ENCODE results near the gene KRTAP5-4.

DNA sequence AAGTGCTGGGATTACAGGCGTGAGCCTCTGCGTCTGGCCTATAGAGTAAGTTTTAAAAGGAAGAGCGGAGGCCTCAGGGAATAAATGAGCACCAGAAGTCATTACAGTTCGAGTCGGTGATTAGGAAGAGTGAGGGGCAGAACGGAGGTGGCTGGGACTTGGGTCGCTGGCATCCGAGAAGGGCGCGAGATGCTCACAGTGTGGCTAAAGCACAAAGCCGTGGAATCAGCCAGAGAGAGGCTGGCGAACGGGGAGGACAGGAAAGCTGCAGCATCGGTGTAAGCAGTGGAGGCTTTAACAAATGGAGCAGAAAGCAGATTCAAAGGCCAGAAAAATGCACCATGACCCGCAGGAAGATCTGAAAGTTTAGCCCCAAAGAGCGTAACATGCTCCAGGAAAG, 2.7 kb upstream of the KRTAP5-4 start:
- TF ChIP-seq, protein P1, sequence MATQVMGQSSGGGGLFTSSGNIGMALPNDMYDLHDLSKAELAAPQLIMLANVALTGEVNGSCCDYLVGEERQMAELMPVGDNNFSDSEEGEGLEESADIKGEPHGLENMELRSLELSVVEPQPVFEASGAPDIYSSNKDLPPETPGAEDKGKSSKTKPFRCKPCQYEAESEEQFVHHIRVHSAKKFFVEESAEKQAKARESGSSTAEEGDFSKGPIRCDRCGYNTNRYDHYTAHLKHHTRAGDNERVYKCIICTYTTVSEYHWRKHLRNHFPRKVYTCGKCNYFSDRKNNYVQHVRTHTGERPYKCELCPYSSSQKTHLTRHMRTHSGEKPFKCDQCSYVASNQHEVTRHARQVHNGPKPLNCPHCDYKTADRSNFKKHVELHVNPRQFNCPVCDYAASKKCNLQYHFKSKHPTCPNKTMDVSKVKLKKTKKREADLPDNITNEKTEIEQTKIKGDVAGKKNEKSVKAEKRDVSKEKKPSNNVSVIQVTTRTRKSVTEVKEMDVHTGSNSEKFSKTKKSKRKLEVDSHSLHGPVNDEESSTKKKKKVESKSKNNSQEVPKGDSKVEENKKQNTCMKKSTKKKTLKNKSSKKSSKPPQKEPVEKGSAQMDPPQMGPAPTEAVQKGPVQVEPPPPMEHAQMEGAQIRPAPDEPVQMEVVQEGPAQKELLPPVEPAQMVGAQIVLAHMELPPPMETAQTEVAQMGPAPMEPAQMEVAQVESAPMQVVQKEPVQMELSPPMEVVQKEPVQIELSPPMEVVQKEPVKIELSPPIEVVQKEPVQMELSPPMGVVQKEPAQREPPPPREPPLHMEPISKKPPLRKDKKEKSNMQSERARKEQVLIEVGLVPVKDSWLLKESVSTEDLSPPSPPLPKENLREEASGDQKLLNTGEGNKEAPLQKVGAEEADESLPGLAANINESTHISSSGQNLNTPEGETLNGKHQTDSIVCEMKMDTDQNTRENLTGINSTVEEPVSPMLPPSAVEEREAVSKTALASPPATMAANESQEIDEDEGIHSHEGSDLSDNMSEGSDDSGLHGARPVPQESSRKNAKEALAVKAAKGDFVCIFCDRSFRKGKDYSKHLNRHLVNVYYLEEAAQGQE (IDR thresholded peaks at IDR 0.05; ENCODE audit: insufficient read depth in 1 of 2, low read depth in 2 of 2, low read length in 2 of 2), result no peak
- TF ChIP-seq POLR2AphosphoS5 (IDR thresholded peaks at IDR 0.05; ENCODE audit: low read depth, low read length) (no peak), TAF1 (IDR thresholded peaks at IDR 0.05; ENCODE audit: borderline replicate concordance, insufficient read depth, low read length) (no peak), SIN3A (IDR thresholded peaks at IDR 0.05; ENCODE audit: borderline replicate concordance, insufficient read depth, low read length) (no peak), FOXP2 (optimal IDR thresholded peaks at IDR 0.05; ENCODE audit: borderline replicate concordance, extremely low read depth, extremely low read length, insufficient read depth) (no peak)
